ENCODE data around the gene KRT81. TPM values are rescaled to one million over a fixed set of nuclear protein-coding genes. Genes with fewer than 3 reads are reported as not detected.

The KRT81 gene
- total RNA-seq, 2 donors from 2014 or later, result not detected

DNA sequence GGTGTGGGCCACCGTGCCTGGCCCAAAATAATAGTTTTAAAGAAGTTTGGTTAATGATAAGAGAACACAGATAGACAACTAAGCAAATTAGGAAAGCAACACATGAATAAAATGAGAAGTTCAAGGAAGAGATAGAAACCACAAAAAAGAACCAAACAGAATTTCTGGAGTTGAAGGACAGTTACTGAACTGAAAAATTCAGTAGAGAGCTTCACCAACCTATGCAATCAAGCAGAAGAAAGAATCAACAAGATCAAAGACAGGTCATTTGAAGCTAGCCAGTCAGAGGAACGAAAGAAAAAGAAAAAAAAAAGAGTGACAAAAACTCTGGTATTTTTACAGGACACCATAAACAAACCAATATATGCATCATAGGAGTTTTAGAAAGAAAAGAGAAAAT, 45.3 kb upstream of the KRT81 start:
- Histone ChIP-seq H3K9me3 (ENCODE audit: control insufficient read depth, low read length) (no peaks in the 10 kb centered on the region), H3K4me1 (ENCODE audit: control insufficient read depth, insufficient read depth, low read length) (no peaks in the 10 kb centered on the region), H3K4me3 (ENCODE audit: low read length) (no peak overlapping the region), H3K9ac (ENCODE audit: extremely low read depth, low read length, poor library complexity, severe bottlenecking) (no peak overlapping the region), H3K36me3 (ENCODE audit: control insufficient read depth, insufficient read depth, low read length) (no peaks in the 10 kb centered on the region), H3K27me3 (ENCODE audit: control insufficient read depth, insufficient read depth, low read length, poor library complexity, severe bottlenecking) (no peaks in the 10 kb centered on the region), H3K27ac (ENCODE audit: low read depth, low read length) (no peak overlapping the region)
- H3K4me3 Mint-ChIP-seq, result no peak overlapping the region
- H3K36me3 Mint-ChIP-seq (ENCODE audit: low read depth), result no peaks in the 10 kb centered on the region
- no peak overlapping the region for H3K27ac Mint-ChIP-seq
- H3K9me3 Mint-ChIP-seq, result no peaks in the 10 kb centered on the region
- WGBS, 2 experiments (ENCODE audit: insufficient coverage in 1 of 2, insufficient read length in 1 of 2), result 92% methylated on average over 2 of the region's 2 CpGs; no CpG with 5 or more reads in 1 of the 2 experiments
- DNase-seq, result no peak
- peaks cover 2% of the 10 kb centered on the region for H3K27me3 Mint-ChIP-seq (ENCODE audit: insufficient read depth)
- H3K4me1 Mint-ChIP-seq, result peaks cover 7% of the 10 kb centered on the region
- TF ChIP-seq, protein P1, sequence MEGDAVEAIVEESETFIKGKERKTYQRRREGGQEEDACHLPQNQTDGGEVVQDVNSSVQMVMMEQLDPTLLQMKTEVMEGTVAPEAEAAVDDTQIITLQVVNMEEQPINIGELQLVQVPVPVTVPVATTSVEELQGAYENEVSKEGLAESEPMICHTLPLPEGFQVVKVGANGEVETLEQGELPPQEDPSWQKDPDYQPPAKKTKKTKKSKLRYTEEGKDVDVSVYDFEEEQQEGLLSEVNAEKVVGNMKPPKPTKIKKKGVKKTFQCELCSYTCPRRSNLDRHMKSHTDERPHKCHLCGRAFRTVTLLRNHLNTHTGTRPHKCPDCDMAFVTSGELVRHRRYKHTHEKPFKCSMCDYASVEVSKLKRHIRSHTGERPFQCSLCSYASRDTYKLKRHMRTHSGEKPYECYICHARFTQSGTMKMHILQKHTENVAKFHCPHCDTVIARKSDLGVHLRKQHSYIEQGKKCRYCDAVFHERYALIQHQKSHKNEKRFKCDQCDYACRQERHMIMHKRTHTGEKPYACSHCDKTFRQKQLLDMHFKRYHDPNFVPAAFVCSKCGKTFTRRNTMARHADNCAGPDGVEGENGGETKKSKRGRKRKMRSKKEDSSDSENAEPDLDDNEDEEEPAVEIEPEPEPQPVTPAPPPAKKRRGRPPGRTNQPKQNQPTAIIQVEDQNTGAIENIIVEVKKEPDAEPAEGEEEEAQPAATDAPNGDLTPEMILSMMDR (conservative IDR thresholded peaks at IDR 0.05), result no peak

DNA sequence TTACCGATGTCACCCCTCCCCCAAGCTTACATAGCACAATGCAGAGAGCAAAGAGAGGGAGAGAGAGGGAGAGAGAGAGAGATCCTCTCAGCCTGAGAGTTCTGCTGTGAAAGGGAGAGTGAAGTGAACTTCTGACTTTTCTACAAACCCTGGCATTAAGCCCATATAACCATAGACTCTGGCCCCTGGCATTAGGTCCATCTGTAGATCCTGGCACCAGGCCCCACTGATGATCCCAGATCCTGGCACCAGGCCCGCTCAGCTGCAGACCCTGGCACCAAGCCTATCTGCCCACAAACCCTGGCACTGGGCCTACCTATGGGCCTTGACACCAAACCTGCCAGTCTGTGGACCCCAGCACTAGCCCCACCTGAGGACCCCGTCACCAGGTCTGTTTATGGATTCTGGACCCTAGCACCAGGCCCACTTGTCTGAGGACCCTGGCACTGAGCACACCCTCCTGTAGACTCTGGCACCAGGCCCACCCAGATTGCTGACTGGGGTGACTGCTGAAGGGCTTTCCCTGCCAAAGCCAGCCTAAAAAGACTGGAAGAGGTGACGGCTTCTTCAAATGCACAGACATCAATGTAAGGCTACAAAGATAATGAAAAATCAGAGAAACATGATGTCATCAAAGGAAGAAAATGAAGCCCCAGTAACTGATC, 44.4 kb upstream of the KRT81 start:
- TF ChIP-seq, protein P1 (conservative IDR thresholded peaks at IDR 0.05), result no peak
- Histone ChIP-seq H3K36me3 (ENCODE audit: control insufficient read depth, insufficient read depth, low read length) (no peaks in the 10 kb centered on the region), H3K27me3 (ENCODE audit: control insufficient read depth, insufficient read depth, low read length, poor library complexity, severe bottlenecking) (no peaks in the 10 kb centered on the region), H3K4me1 (ENCODE audit: control insufficient read depth, insufficient read depth, low read length) (no peaks in the 10 kb centered on the region), H3K9ac (ENCODE audit: extremely low read depth, low read length, poor library complexity, severe bottlenecking) (no peak overlapping the region), H3K27ac (ENCODE audit: low read depth, low read length) (no peak overlapping the region), H3K4me3 (ENCODE audit: low read length) (no peak overlapping the region), H3K9me3 (ENCODE audit: control insufficient read depth, low read length) (no peaks in the 10 kb centered on the region)
- peaks cover 7% of the 10 kb centered on the region for H3K4me1 Mint-ChIP-seq
- H3K27me3 Mint-ChIP-seq (ENCODE audit: insufficient read depth), result peaks cover 2% of the 10 kb centered on the region
- WGBS, 2 experiments (ENCODE audit: insufficient coverage in 1 of 2, insufficient read length in 1 of 2), result 94 to 97% methylated on average over 3 of the region's 4 CpGs
- DNase-seq, result no peak
- H3K4me3 Mint-ChIP-seq, result no peak overlapping the region
- no peaks in the 10 kb centered on the region for H3K9me3 Mint-ChIP-seq
- H3K27ac Mint-ChIP-seq, result no peak overlapping the region
- no peaks in the 10 kb centered on the region for H3K36me3 Mint-ChIP-seq (ENCODE audit: low read depth)

DNA sequence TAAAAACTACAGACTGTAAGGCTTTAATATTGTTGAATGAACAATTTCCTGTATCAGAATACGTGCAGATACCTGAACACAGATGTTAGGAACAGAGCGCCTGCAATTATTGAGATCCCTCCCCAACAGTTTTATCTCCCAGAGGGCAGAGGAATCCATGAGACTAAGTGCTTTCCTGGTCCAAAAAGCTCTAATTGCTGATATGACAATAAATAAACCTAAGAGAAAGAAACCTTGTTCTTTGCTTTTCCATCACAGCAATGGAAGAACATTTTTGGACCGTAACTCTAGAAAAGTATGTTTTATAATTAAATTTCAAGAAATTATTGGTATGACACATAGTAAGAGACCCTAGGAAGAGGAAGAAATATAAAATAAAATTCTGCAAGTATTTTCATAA, 42.9 kb upstream of the KRT81 start:
- Histone ChIP-seq H3K9ac (ENCODE audit: extremely low read depth, low read length, poor library complexity, severe bottlenecking) (no peak overlapping the region), H3K27ac (ENCODE audit: low read depth, low read length) (no peak overlapping the region), H3K4me1 (ENCODE audit: control insufficient read depth, insufficient read depth, low read length) (no peaks in the 10 kb centered on the region), H3K9me3 (ENCODE audit: control insufficient read depth, low read length) (no peaks in the 10 kb centered on the region), H3K36me3 (ENCODE audit: control insufficient read depth, insufficient read depth, low read length) (no peaks in the 10 kb centered on the region), H3K4me3 (ENCODE audit: low read length) (no peak overlapping the region), H3K27me3 (ENCODE audit: control insufficient read depth, insufficient read depth, low read length, poor library complexity, severe bottlenecking) (no peaks in the 10 kb centered on the region)
- no peaks in the 10 kb centered on the region for H3K9me3 Mint-ChIP-seq
- 89 to 91% methylated on average over 2 of the region's 3 CpGs for WGBS, 2 experiments (ENCODE audit: insufficient coverage in 1 of 2, insufficient read length in 1 of 2)
- H3K4me3 Mint-ChIP-seq, result no peak overlapping the region
- no peak for DNase-seq
- peaks cover 7% of the 10 kb centered on the region for H3K4me1 Mint-ChIP-seq
- H3K27me3 Mint-ChIP-seq (ENCODE audit: insufficient read depth), result peaks cover 5% of the 10 kb centered on the region
- H3K27ac Mint-ChIP-seq, result no peak overlapping the region
- H3K36me3 Mint-ChIP-seq (ENCODE audit: low read depth), result no peaks in the 10 kb centered on the region
- TF ChIP-seq, protein P1 (conservative IDR thresholded peaks at IDR 0.05), result no peak
